HEK293 (cell line): ENCODE results near the gene DHRS12.

Experiments
- EGR2 ChIP-seq: fragments of 450-650 bp; formaldehyde crosslinking; IDR thresholded peaks from 2 replicates; pipeline ENCODE4 v1.5.1; 2016; ENCODE audit warnings: low read depth, missing biosample characterization, missing genetic modification characterization
- GLI4 ChIP-seq: fragments of 450-650 bp; formaldehyde crosslinking; IDR thresholded peaks from 2 replicates; pipeline ENCODE4 v1.5.1; 2016; ENCODE audit warnings: missing biosample characterization, missing genetic modification characterization
- GLIS2 ChIP-seq: fragments of 450-650 bp; formaldehyde crosslinking; IDR thresholded peaks from 2 replicates; pipeline ENCODE4 v1.5.1; 2016; ENCODE audit warnings: missing biosample characterization, missing genetic modification characterization
- MEIS1 ChIP-seq: sonication (generic); formaldehyde crosslinking; IDR thresholded peaks from 2 replicates; pipeline ENCODE4 v1.8.1; 2022; ENCODE audit warnings: missing genetic modification reagents, mild to moderate bottlenecking, borderline replicate concordance
- PRDM1 ChIP-seq: fragments of 450-650 bp; formaldehyde crosslinking; IDR thresholded peaks from 2 replicates; pipeline ENCODE4; 2016; ENCODE audit warnings: missing biosample characterization, missing genetic modification characterization
- SALL2 ChIP-seq: fragments of 450-650 bp; formaldehyde crosslinking; IDR thresholded peaks from 2 replicates; pipeline ENCODE4 v1.5.0; 2017; ENCODE audit warnings: missing biosample characterization, mild to moderate bottlenecking, missing genetic modification characterization, borderline replicate concordance
- SETDB1 ChIP-seq: IDR thresholded peaks from one replicate; pipeline ENCODE4 v1.6.1; 2017; ENCODE audit warnings: mild to moderate bottlenecking, low read length, moderate library complexity, mixed read lengths; ENCODE audit not compliant: insufficient read length
- ZBTB7A ChIP-seq: fragments of 450-650 bp; formaldehyde crosslinking; IDR thresholded peaks from 2 replicates; pipeline ENCODE4 v1.5.1; 2016; ENCODE audit warnings: low read depth, missing biosample characterization, missing genetic modification characterization
- ZFP3 ChIP-seq: fragments of 450-650 bp; formaldehyde crosslinking; IDR thresholded peaks from 2 replicates; pipeline ENCODE4 v1.5.1; 2016; ENCODE audit warnings: low read depth, missing biosample characterization, missing genetic modification characterization
- ZNF324 ChIP-seq: fragments of 450-650 bp; formaldehyde crosslinking; IDR thresholded peaks from 2 replicates; pipeline ENCODE4 v1.5.1; 2016; ENCODE audit warnings: missing biosample characterization, missing genetic modification characterization
- ZNF394 ChIP-seq: fragments of 450-650 bp; formaldehyde crosslinking; IDR thresholded peaks from 2 replicates; pipeline ENCODE4 v1.5.1; 2016; ENCODE audit warnings: missing biosample characterization, missing genetic modification characterization, mild to moderate bottlenecking, moderate library complexity, borderline replicate concordance
- ZNF664 ChIP-seq: fragments of 450-650 bp; formaldehyde crosslinking; IDR thresholded peaks from 2 replicates; pipeline ENCODE4 v1.5.1; 2016; ENCODE audit warnings: missing biosample characterization, missing genetic modification characterization
- ZNF670 ChIP-seq: fragments of 450-650 bp; formaldehyde crosslinking; IDR thresholded peaks from 2 replicates; pipeline ENCODE4 v1.5.1; 2016; ENCODE audit warnings: missing biosample characterization, missing genetic modification characterization, low read depth
- ZNF76 ChIP-seq: fragments of 450-650 bp; formaldehyde crosslinking; IDR thresholded peaks from 2 replicates; pipeline ENCODE4; 2016; ENCODE audit warnings: low read depth, missing biosample characterization, missing genetic modification characterization, borderline replicate concordance
- TF ChIP-seq, protein P1 (sequence below): fragments of 450-650 bp; formaldehyde crosslinking; IDR thresholded peaks from 2 replicates; pipeline ENCODE4 v1.5.1; 2016; ENCODE audit warnings: missing biosample characterization, missing genetic modification characterization
- TF ChIP-seq, protein P2 (sequence below): fragments of 450-650 bp; formaldehyde crosslinking; IDR thresholded peaks from 2 replicates; pipeline ENCODE4 v1.5.1; 2016; ENCODE audit warnings: missing biosample characterization, missing genetic modification characterization
- TF ChIP-seq, protein P3 (sequence below): fragments of 450-650 bp; formaldehyde crosslinking; IDR thresholded peaks from 2 replicates; pipeline ENCODE4 v1.5.1; 2016; ENCODE audit warnings: missing biosample characterization, missing genetic modification characterization
- TF ChIP-seq, protein P4 (sequence below): fragments of 450-650 bp; formaldehyde crosslinking; IDR thresholded peaks from 2 replicates; pipeline ENCODE4 v1.5.0; 2017; ENCODE audit warnings: missing biosample characterization, missing genetic modification characterization, borderline replicate concordance
- TF ChIP-seq, protein P5 (sequence below): fragments of 450-650 bp; formaldehyde crosslinking; IDR thresholded peaks from 2 replicates; pipeline ENCODE4 v1.5.1; 2017; ENCODE audit warnings: missing biosample characterization, missing genetic modification characterization
- TF ChIP-seq, protein P6 (sequence below): fragments of 450-650 bp; formaldehyde crosslinking; IDR thresholded peaks from 2 replicates; pipeline ENCODE4 v1.5.1; 2017; ENCODE audit warnings: missing biosample characterization, mild to moderate bottlenecking, missing genetic modification characterization, moderate library complexity
- TF ChIP-seq, protein P7 (sequence below): fragments of 450-650 bp; formaldehyde crosslinking; IDR thresholded peaks from 2 replicates; pipeline ENCODE4 v1.5.1; 2016; ENCODE audit warnings: missing biosample characterization, missing genetic modification characterization
- TF ChIP-seq, protein P8 (sequence below): fragments of 450-650 bp; formaldehyde crosslinking; IDR thresholded peaks from 2 replicates; pipeline ENCODE4 v1.5.1; 2016; ENCODE audit warnings: missing biosample characterization, missing genetic modification characterization

Gene DHRS12

DNA sequence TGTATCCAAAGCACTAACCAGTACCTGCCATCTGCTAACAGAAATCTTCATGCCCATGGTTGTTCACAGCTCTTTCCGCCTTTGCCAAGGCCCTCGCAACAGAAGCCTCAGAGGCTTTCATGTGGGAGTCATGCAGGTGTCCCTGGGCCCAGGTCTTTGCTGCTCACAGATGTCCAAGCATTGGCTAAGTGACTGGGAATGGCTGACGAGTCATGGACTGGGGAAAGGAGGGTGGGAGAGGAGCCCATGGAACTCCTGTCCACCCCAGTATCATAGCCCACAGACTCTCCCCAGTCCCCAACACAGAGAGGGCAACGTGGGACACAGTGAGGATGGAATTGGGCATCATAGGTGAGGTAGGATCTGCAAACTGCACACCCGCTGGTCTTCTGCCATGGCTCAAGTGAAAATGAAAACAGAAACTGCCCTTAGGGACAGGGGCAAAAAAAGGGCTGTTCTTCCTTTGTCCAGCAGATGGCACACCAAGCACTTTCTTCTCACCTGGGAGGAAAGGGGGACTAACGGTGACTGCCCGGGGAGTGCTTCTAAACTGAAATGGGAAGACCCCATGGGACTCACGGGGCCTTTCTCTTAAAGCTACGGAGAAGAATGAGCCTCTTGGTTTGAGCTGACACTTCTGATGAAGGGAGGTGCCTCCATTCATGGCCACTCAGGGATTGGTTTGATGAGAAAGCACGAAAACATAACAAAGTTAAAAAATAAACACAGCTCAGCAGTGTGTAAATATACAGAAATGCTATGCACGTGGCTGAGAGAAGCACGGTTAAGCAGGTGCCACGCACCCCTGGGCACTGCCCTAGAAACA is 11.1 kb upstream of the DHRS12 start (continued):
- TF ChIP-seq, protein P1, sequence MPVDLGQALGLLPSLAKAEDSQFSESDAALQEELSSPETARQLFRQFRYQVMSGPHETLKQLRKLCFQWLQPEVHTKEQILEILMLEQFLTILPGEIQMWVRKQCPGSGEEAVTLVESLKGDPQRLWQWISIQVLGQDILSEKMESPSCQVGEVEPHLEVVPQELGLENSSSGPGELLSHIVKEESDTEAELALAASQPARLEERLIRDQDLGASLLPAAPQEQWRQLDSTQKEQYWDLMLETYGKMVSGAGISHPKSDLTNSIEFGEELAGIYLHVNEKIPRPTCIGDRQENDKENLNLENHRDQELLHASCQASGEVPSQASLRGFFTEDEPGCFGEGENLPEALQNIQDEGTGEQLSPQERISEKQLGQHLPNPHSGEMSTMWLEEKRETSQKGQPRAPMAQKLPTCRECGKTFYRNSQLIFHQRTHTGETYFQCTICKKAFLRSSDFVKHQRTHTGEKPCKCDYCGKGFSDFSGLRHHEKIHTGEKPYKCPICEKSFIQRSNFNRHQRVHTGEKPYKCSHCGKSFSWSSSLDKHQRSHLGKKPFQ (tag by site-specific recombination): no peak
- no peak for TF ChIP-seq ZBTB7A (tag by site-specific recombination)
- no peak for TF ChIP-seq ZNF76 (tag by site-specific recombination)
- TF ChIP-seq, protein P2, sequence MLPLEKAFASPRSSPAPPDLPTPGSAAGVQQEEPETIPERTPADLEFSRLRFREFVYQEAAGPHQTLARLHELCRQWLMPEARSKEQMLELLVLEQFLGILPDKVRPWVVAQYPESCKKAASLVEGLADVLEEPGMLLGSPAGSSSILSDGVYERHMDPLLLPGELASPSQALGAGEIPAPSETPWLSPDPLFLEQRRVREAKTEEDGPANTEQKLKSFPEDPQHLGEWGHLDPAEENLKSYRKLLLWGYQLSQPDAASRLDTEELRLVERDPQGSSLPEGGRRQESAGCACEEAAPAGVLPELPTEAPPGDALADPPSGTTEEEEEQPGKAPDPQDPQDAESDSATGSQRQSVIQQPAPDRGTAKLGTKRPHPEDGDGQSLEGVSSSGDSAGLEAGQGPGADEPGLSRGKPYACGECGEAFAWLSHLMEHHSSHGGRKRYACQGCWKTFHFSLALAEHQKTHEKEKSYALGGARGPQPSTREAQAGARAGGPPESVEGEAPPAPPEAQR (tag by site-specific recombination): no peak
- TF ChIP-seq PRDM1 (tag by site-specific recombination): peak; percentile 89
- TF ChIP-seq MEIS1: no peak
- TF ChIP-seq GLIS2 (tag by site-specific recombination): peak; percentile 17; the same call in 1 of the 2 replicates
- no peak for TF ChIP-seq SALL2 (tag by site-specific recombination)
- TF ChIP-seq, protein P3, sequence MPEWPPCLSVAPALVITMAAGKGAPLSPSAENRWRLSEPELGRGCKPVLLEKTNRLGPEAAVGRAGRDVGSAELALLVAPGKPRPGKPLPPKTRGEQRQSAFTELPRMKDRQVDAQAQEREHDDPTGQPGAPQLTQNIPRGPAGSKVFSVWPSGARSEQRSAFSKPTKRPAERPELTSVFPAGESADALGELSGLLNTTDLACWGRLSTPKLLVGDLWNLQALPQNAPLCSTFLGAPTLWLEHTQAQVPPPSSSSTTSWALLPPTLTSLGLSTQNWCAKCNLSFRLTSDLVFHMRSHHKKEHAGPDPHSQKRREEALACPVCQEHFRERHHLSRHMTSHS (tag by site-specific recombination): no peak
- TF ChIP-seq, protein P4, sequence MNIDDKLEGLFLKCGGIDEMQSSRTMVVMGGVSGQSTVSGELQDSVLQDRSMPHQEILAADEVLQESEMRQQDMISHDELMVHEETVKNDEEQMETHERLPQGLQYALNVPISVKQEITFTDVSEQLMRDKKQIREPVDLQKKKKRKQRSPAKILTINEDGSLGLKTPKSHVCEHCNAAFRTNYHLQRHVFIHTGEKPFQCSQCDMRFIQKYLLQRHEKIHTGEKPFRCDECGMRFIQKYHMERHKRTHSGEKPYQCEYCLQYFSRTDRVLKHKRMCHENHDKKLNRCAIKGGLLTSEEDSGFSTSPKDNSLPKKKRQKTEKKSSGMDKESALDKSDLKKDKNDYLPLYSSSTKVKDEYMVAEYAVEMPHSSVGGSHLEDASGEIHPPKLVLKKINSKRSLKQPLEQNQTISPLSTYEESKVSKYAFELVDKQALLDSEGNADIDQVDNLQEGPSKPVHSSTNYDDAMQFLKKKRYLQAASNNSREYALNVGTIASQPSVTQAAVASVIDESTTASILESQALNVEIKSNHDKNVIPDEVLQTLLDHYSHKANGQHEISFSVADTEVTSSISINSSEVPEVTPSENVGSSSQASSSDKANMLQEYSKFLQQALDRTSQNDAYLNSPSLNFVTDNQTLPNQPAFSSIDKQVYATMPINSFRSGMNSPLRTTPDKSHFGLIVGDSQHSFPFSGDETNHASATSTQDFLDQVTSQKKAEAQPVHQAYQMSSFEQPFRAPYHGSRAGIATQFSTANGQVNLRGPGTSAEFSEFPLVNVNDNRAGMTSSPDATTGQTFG (tag by site-specific recombination): no peak
- no peak for TF ChIP-seq ZFP3 (tag by site-specific recombination)
- TF ChIP-seq, protein P5, sequence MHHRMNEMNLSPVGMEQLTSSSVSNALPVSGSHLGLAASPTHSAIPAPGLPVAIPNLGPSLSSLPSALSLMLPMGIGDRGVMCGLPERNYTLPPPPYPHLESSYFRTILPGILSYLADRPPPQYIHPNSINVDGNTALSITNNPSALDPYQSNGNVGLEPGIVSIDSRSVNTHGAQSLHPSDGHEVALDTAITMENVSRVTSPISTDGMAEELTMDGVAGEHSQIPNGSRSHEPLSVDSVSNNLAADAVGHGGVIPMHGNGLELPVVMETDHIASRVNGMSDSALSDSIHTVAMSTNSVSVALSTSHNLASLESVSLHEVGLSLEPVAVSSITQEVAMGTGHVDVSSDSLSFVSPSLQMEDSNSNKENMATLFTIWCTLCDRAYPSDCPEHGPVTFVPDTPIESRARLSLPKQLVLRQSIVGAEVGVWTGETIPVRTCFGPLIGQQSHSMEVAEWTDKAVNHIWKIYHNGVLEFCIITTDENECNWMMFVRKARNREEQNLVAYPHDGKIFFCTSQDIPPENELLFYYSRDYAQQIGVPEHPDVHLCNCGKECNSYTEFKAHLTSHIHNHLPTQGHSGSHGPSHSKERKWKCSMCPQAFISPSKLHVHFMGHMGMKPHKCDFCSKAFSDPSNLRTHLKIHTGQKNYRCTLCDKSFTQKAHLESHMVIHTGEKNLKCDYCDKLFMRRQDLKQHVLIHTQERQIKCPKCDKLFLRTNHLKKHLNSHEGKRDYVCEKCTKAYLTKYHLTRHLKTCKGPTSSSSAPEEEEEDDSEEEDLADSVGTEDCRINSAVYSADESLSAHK: peak; percentile 49
- no peak for TF ChIP-seq ZNF670
- TF ChIP-seq ZNF324 (tag by site-specific recombination): no peak
- TF ChIP-seq GLI4 (tag by site-specific recombination): no peak
- no peak for TF ChIP-seq SETDB1
- TF ChIP-seq EGR2 (tag by site-specific recombination): no peak
- TF ChIP-seq, protein P6, sequence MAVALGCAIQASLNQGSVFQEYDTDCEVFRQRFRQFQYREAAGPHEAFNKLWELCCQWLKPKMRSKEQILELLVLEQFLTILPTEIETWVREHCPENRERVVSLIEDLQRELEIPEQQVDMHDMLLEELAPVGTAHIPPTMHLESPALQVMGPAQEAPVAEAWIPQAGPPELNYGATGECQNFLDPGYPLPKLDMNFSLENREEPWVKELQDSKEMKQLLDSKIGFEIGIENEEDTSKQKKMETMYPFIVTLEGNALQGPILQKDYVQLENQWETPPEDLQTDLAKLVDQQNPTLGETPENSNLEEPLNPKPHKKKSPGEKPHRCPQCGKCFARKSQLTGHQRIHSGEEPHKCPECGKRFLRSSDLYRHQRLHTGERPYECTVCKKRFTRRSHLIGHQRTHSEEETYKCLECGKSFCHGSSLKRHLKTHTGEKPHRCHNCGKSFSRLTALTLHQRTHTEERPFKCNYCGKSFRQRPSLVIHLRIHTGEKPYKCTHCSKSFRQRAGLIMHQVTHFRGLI (tag by site-specific recombination): no peak
- TF ChIP-seq ZNF394: 0 out of 2 replicates have a peak, but pooled peaks have one; percentile 25
- TF ChIP-seq, protein P7, sequence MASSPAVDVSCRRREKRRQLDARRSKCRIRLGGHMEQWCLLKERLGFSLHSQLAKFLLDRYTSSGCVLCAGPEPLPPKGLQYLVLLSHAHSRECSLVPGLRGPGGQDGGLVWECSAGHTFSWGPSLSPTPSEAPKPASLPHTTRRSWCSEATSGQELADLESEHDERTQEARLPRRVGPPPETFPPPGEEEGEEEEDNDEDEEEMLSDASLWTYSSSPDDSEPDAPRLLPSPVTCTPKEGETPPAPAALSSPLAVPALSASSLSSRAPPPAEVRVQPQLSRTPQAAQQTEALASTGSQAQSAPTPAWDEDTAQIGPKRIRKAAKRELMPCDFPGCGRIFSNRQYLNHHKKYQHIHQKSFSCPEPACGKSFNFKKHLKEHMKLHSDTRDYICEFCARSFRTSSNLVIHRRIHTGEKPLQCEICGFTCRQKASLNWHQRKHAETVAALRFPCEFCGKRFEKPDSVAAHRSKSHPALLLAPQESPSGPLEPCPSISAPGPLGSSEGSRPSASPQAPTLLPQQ (tag by site-specific recombination): 0 out of 2 replicates have a peak, but pooled peaks have one; percentile 26
- TF ChIP-seq ZNF664: no peak
- TF ChIP-seq, protein P8, sequence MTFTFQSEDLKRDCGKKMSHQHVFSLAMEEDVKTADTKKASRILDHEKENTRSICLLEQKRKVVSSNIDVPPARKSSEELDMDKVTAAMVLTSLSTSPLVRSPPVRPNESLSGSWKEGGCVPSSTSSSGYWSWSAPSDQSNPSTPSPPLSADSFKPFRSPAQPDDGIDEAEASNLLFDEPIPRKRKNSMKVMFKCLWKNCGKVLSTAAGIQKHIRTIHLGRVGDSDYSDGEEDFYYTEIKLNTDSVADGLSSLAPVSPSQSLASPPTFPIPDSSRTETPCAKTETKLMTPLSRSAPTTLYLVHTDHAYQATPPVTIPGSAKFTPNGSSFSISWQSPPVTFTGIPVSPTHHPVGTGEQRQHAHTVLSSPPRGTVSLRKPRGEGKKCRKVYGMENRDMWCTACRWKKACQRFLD (tag by site-specific recombination): no peak
